Measurements from ENCODE around the gene GLRX. TPM values are rescaled to one million over a fixed set of nuclear protein-coding genes. Genes with fewer than 3 reads are reported as not detected.
"Not testable (repeated sequence)": the region's sequence is repeated elsewhere in the genome, so short reads cannot be mapped to it uniquely, and the experiment has no call there.

The GLRX gene
- total RNA-seq, 6 experiments from 2014 or later, result 139 to 183 (median 150) TPM

DNA sequence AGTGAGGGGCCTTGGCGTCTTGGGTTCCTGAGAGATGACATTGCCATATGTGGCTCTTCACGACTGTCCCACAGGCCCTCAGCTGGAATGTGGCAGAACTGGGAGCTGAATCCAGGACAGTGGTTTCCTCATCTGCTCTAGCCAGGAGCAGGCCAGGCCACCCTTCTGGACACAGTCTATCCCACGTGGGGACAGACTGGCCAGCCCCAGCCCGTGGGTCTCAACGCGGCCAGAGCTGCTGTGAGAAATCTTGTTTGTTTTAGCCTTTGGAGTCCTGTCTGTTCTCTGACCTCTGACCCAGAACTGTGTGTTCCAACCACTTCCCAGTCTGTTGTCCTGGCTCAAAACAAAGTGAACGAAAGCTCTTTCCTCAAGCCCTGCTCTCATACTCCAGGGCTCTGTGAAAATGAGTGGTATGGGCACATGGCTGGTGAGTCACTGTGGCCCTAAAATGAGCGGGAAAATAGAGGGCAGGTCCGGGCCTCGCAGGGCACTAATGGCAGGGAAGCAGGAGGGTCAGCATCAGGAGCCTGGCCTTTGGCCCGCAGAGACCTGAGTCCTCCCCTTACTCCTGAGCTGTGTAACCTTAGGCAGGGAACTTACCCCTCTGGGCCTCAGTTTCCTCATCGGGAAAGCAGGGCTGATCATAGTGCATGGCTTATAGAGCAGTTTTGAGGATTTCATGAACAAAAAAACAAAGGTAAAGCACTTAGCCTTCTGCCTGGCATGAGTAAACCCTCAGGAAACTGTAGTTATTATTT is 34.8 kb upstream of the GLRX start:
- no peaks in the 10 kb centered on the region for H3K9me3 Mint-ChIP-seq
- H3K27me3 Mint-ChIP-seq (ENCODE audit: insufficient read depth), result peaks cover 7% of the 10 kb centered on the region
- H3K4me1 Mint-ChIP-seq (ENCODE audit: low read depth), result peaks cover 60% of the 10 kb centered on the region
- peak; percentile 89 for DNase-seq
- no peaks in the 10 kb centered on the region for H3K36me3 Mint-ChIP-seq (ENCODE audit: low read depth)
- TF ChIP-seq, protein P1, sequence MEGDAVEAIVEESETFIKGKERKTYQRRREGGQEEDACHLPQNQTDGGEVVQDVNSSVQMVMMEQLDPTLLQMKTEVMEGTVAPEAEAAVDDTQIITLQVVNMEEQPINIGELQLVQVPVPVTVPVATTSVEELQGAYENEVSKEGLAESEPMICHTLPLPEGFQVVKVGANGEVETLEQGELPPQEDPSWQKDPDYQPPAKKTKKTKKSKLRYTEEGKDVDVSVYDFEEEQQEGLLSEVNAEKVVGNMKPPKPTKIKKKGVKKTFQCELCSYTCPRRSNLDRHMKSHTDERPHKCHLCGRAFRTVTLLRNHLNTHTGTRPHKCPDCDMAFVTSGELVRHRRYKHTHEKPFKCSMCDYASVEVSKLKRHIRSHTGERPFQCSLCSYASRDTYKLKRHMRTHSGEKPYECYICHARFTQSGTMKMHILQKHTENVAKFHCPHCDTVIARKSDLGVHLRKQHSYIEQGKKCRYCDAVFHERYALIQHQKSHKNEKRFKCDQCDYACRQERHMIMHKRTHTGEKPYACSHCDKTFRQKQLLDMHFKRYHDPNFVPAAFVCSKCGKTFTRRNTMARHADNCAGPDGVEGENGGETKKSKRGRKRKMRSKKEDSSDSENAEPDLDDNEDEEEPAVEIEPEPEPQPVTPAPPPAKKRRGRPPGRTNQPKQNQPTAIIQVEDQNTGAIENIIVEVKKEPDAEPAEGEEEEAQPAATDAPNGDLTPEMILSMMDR (IDR thresholded peaks at IDR 0.05), result no peak
- H3K27ac Mint-ChIP-seq, result peak overlapping the region; percentile 96
- peak overlapping the region; percentile 52 for H3K4me3 Mint-ChIP-seq

DNA sequence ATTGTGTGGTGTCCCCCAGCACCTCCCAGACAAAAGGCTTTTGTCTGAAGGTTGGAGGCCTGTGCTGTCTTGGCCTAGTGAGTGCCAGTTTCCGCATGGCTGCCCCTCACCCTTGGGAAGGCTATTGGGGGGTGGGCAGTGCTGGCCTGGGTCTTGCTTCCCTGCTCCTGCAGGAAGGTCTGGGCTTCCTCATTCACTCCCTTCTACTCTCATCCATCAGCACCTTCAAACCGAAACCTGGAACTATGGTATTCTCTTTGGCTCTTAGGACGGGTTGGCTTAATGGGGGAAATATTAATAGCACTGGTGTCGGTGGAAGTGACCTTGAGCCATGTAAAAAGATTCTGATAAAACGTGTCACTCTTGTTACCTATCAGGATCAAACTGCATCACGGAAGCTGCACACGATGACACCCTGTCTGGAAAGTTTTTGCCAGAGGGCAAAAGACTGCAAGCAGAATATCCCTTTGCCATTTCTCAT is 34.0 kb upstream of the GLRX start:
- Mint-ChIP-seq H3K27me3 (ENCODE audit: insufficient read depth) (peaks cover 4% of the 10 kb centered on the region), H3K4me3 (no peak overlapping the region), H3K36me3 (ENCODE audit: low read depth) (no peaks in the 10 kb centered on the region), H3K4me1 (ENCODE audit: low read depth) (peaks cover 51% of the 10 kb centered on the region), H3K27ac (peak overlapping the region; percentile 96; the same call in 1 of the 2 replicates), H3K9me3 (no peaks in the 10 kb centered on the region)
- DNase-seq, result no peak
- TF ChIP-seq, protein P1 (IDR thresholded peaks at IDR 0.05), result no peak

DNA sequence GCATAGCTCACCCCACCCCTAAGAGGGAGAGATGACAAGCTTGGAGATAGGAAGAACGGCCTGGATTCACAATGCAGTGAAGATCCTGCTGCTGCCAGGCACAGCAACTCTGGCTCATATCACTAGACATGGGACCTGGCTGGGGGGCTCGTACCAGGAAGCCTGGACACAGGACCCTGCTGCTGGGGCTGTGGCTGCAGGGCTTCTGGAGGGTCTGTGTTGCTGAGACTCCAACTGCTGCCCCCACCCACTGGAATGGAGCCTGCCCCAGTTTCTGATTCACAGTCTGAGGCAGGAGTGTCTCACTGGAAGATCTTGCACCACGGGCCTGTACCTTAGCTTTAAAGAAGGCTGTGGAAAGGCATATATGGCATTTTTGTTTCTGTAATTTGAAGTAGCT is 31.0 kb upstream of the GLRX start:
- Mint-ChIP-seq H3K4me1 (ENCODE audit: low read depth) (peaks cover 35% of the 10 kb centered on the region), H3K27me3 (ENCODE audit: insufficient read depth) (peaks cover 2% of the 10 kb centered on the region), H3K36me3 (ENCODE audit: low read depth) (no peaks in the 10 kb centered on the region), H3K9me3 (no peaks in the 10 kb centered on the region), H3K4me3 (no peak overlapping the region), H3K27ac (peak overlapping the region; percentile 35; the same call in 1 of the 2 replicates)
- no peak for DNase-seq
- TF ChIP-seq, protein P1 (IDR thresholded peaks at IDR 0.05), result no peak

DNA sequence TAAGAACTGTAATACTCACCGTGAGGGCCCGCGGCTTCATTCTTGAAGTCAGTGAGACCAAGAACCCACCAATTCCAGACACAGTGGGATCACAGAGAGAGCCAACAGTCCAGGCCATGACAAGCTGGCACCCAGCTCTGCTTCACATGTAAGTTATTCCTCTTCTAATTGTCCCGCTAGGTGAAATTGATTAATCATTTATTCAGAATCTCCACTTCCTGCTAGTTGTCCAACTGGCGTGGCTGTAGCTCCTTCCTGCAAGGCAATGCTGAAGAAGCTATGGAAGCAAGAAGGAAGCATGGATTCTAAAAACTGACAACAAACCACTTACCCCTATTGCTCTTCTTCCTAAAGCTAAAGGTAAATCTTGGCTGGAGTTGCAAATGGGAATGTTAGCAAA is 30.0 kb upstream of the GLRX start:
- peaks cover 2% of the 10 kb centered on the region for H3K27me3 Mint-ChIP-seq (ENCODE audit: insufficient read depth)

DNA sequence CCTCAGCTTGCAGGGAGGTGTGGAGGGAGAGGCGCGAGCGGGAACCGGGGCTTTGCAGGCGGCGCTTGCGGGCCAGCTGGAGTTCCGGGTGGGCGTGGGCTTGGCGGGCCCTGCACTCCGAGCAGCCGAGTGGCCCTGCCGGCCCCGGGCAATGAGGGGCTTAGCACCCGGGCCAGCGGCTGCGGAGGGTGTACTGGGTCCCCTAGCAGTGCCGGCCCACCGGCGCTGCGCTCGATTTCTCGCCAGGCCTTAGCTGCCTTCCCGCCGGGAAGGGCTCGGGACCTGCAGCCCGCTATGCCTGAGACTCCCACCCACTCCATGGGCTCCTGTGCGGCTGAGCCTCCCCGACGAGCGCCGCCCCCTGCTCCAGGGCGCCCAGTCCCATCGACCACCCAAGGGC is 28.6 kb upstream of the GLRX start:
- not testable (repeated sequence) for DNase-seq; H3K27me3 Mint-ChIP-seq (ENCODE audit: insufficient read depth); H3K9me3 Mint-ChIP-seq; H3K36me3 Mint-ChIP-seq (ENCODE audit: low read depth); H3K27ac Mint-ChIP-seq; H3K4me3 Mint-ChIP-seq
- H3K4me1 Mint-ChIP-seq (ENCODE audit: low read depth), result peaks cover 38% of the 10 kb centered on the region

More for the DNA sequence above, 30.0 kb upstream of the GLRX start:
- H3K27ac Mint-ChIP-seq, result no peak overlapping the region
- no peaks in the 10 kb centered on the region for H3K36me3 Mint-ChIP-seq (ENCODE audit: low read depth)
- H3K4me1 Mint-ChIP-seq (ENCODE audit: low read depth), result peaks cover 35% of the 10 kb centered on the region
- TF ChIP-seq, protein P1 (IDR thresholded peaks at IDR 0.05), result no peak
- no peak for DNase-seq
- H3K9me3 Mint-ChIP-seq, result no peaks in the 10 kb centered on the region
- no peak overlapping the region for H3K4me3 Mint-ChIP-seq

DNA sequence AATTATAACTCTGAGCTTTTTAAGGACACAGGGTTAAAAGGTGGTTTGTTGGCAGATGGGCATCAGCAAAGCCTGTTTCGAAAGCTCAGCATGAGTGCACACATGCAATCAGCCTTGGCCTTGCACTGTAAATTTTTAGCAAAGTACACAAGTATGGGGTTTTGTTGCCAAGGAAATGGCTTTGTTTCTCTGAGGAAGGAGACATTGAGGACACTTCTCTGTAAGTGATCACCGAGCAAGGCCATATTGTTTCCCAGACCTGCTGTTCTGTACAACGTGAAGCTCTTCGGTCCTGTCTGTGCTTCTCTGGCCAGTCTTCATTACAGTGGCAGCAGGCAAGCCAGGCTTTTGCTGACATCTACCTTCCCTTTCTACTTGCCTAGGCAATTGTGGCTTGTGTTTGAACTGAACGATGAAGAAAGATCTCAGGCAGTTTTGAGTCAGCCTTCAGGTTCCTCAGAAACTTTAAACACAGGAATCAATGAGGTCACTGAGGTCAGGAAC is 27.9 kb upstream of the GLRX start:
- no peak overlapping the region for H3K4me3 Mint-ChIP-seq
- no peaks in the 10 kb centered on the region for H3K27me3 Mint-ChIP-seq (ENCODE audit: insufficient read depth)
- H3K9me3 Mint-ChIP-seq, result no peaks in the 10 kb centered on the region
- TF ChIP-seq, protein P1 (IDR thresholded peaks at IDR 0.05), result no peak
- no peak overlapping the region for H3K27ac Mint-ChIP-seq
- H3K4me1 Mint-ChIP-seq (ENCODE audit: low read depth), result peaks cover 42% of the 10 kb centered on the region
- DNase-seq, result no peak
- H3K36me3 Mint-ChIP-seq (ENCODE audit: low read depth), result no peaks in the 10 kb centered on the region

All from HFFc6 (cell line).